ENCODE results near the gene PHOX2A. TPM values are rescaled to one million over a fixed set of nuclear protein-coding genes. Genes with fewer than 3 reads are reported as not detected.

Gene PHOX2A
- total RNA-seq, 1 experiment from 2014 or later: not detected

GRCh38 chr11:72236774-72237111 lies 7.2 kb downstream of the PHOX2A start:
- TF ChIP-seq EZH2phosphoT487 (IDR thresholded peaks at IDR 0.05; ENCODE audit: borderline replicate concordance, low read length) (no peak), EZH2 (IDR thresholded peaks at IDR 0.05; ENCODE audit: low read length, unreplicated experiment) (no peak), CTCF (conservative IDR thresholded peaks at IDR 0.05; ENCODE audit: low read depth, low read length) (no peak)
- H3K9me3 ChIP-seq (ENCODE audit: low read length): no peaks in the 10 kb centered on the region
- no peaks in the 10 kb centered on the region for H3K79me2 ChIP-seq (ENCODE audit: low read length)
- peaks cover 26% of the 10 kb centered on the region for H3K36me3 ChIP-seq (ENCODE audit: low read depth, low read length)
- no peak for DNase-seq
- H3K9ac ChIP-seq (ENCODE audit: low read length): no peak overlapping the region
- CTCF ChIA-PET: interaction anchor here (0.6 kb wide), 1 partner anchor 196 kb away, joined by 4 read pairs; no protein-coding TSS in a partner anchor
- H4K20me1 ChIP-seq (ENCODE audit: low read length): no peaks in the 10 kb centered on the region
- no peak overlapping the region for H3K4me3 ChIP-seq (ENCODE audit: low read length)
- H3K4me1 ChIP-seq (ENCODE audit: insufficient read depth, low read length): peaks cover 9% of the 10 kb centered on the region
- no peak overlapping the region for H3K4me2 ChIP-seq (ENCODE audit: low read length)
- ATAC-seq: no peak
- intact Hi-C loops (cut with micrococcal nuclease): no loop called here
- no peak overlapping the region for H3K27ac ChIP-seq (ENCODE audit: low read length)
- peaks cover 8% of the 10 kb centered on the region for H3F3A ChIP-seq (ENCODE audit: low read length, unreplicated experiment)
- no TSS peak for BruUV-seq (replicated peaks)
- H3K27me3 ChIP-seq (ENCODE audit: low read length): peaks cover 5% of the 10 kb centered on the region; the same call in 1 of the 2 replicates
- H2AFZ ChIP-seq (ENCODE audit: low read length): no peak overlapping the region
- no peaks in the 10 kb centered on the region for H3K9me2 ChIP-seq (replicated peaks; ENCODE audit: low read length)
- POLR2A ChIA-PET (ENCODE audit: unreplicated experiment): no interaction called here

GRCh38 chr11:72236083-72236697 lies 7.8 kb downstream of the PHOX2A start:
- ATAC-seq: no peak
- Histone ChIP-seq H3K9me2 (replicated peaks; ENCODE audit: low read length) (no peaks in the 10 kb centered on the region), H3K4me3 (ENCODE audit: low read length) (no peak overlapping the region), H3K9me3 (ENCODE audit: low read length) (no peaks in the 10 kb centered on the region), H3K9ac (ENCODE audit: low read length) (no peak overlapping the region), H3K4me1 (ENCODE audit: insufficient read depth, low read length) (peaks cover 9% of the 10 kb centered on the region), H3K27ac (ENCODE audit: low read length) (no peak overlapping the region), H3K27me3 (ENCODE audit: low read length) (peaks cover 5% of the 10 kb centered on the region; the same call in 1 of the 2 replicates), H3F3A (ENCODE audit: low read length, unreplicated experiment) (peaks cover 8% of the 10 kb centered on the region), H3K36me3 (ENCODE audit: low read depth, low read length) (peaks cover 31% of the 10 kb centered on the region), H2AFZ (ENCODE audit: low read length) (no peak overlapping the region), H3K4me2 (ENCODE audit: low read length) (no peak overlapping the region), H3K79me2 (ENCODE audit: low read length) (no peaks in the 10 kb centered on the region), H4K20me1 (ENCODE audit: low read length) (no peaks in the 10 kb centered on the region)
- TF ChIP-seq EZH2phosphoT487 (IDR thresholded peaks at IDR 0.05; ENCODE audit: borderline replicate concordance, low read length) (no peak), CTCF (conservative IDR thresholded peaks at IDR 0.05; ENCODE audit: low read depth, low read length) (no peak), EZH2 (IDR thresholded peaks at IDR 0.05; ENCODE audit: low read length, unreplicated experiment) (no peak)
- DNase-seq: no peak
- ChIA-PET POLR2A (ENCODE audit: unreplicated experiment) (interaction anchor here (0.9 kb wide), 1 partner anchor 97 kb away, joined by 7 read pairs; no protein-coding TSS in a partner anchor), CTCF (interaction anchor here (0.6 kb wide), 2 partner anchors 63 to 197 kb away, joined by 3 to 4 read pairs; no protein-coding TSS in a partner anchor)
- intact Hi-C loops (cut with micrococcal nuclease): no loop called here
- BruUV-seq (replicated peaks): no TSS peak
